Activated T-cell treated with anti-CD3 and anti-CD28 coated beads for 4 hours (primary cell): ENCODE data around the gene TMEM178A.
"Not testable (repeated sequence)": the region's sequence is repeated elsewhere in the genome, so short reads cannot be mapped to it uniquely, and the experiment has no call there.

Experiments
- DNase-seq: peaks from one replicate; pipeline ENCODE4 v3.0.0-alpha.2; 2020

TMEM178A gene

GRCh38 chr2:39665811-39666490 is at the start of gene TMEM178A:
TMEM178A (plus strand) TSS chr2:39665917; CDS start chr2:39665975, 58 bp downstream.
- DNase-seq = no peak

- no peak for DNase-seq
Observed at GRCh38 chr2:39618236-39618635, 47.5 kb upstream of the TMEM178A start.

GRCh38 chr2:39618736-39619135 is 47.0 kb upstream of the TMEM178A start:
- no peak for DNase-seq

- no peak for DNase-seq
Observed at GRCh38 chr2:39620067-39620466, 45.6 kb upstream of the TMEM178A start.

GRCh38 chr2:39621596-39621995 is 44.1 kb upstream of the TMEM178A start:
- no peak for DNase-seq

- DNase-seq = no peak
Observed at GRCh38 chr2:39622860-39623259, 42.9 kb upstream of the TMEM178A start.

GRCh38 chr2:39623917-39624316 is 41.8 kb upstream of the TMEM178A start:
- no peak for DNase-seq

GRCh38 chr2:39625193-39625926 is 40.4 kb upstream of the TMEM178A start:
- DNase-seq = no peak

GRCh38 chr2:39625927-39626270 is 39.8 kb upstream of the TMEM178A start:
- no peak for DNase-seq

GRCh38 chr2:39628346-39628745 is 37.4 kb upstream of the TMEM178A start:
- DNase-seq = not testable (repeated sequence)

GRCh38 chr2:39629646-39630045 is 36.1 kb upstream of the TMEM178A start:
- no peak for DNase-seq

GRCh38 chr2:39631256-39631655 is 34.5 kb upstream of the TMEM178A start:
- DNase-seq = no peak

- no peak for DNase-seq
Observed at GRCh38 chr2:39631718-39632117, 34.0 kb upstream of the TMEM178A start.

- no peak for DNase-seq
Observed at GRCh38 chr2:39632876-39633275, 32.8 kb upstream of the TMEM178A start.

GRCh38 chr2:39636306-39636705 is 29.4 kb upstream of the TMEM178A start:
- no peak for DNase-seq

GRCh38 chr2:39638581-39638980 is 27.1 kb upstream of the TMEM178A start:
- DNase-seq = no peak

- no peak for DNase-seq
Observed at GRCh38 chr2:39640107-39640506, 25.6 kb upstream of the TMEM178A start.

GRCh38 chr2:39640681-39641080 is 25.0 kb upstream of the TMEM178A start:
- DNase-seq = no peak

GRCh38 chr2:39641635-39642034 is 24.1 kb upstream of the TMEM178A start:
- no peak for DNase-seq

- no peak for DNase-seq
Observed at GRCh38 chr2:39642051-39642718, 23.5 kb upstream of the TMEM178A start.

GRCh38 chr2:39645826-39646225 is 19.9 kb upstream of the TMEM178A start:
- DNase-seq = no peak

- no peak for DNase-seq
Observed at GRCh38 chr2:39646267-39646666, 19.4 kb upstream of the TMEM178A start.

- no peak for DNase-seq
Observed at GRCh38 chr2:39647104-39647765, 18.5 kb upstream of the TMEM178A start.

- DNase-seq = no peak
Observed at GRCh38 chr2:39648580-39648979, 17.1 kb upstream of the TMEM178A start.
